SK-N-MC (cell line): ENCODE measurements around the gene MX1.

Experiments used
- EZH2 ChIP-seq: fragments of 200-600 bp; sonication (generic); IDR thresholded peaks from one replicate; pipeline ENCODE4 v1.6.1; 2017; ENCODE audit warnings: antibody characterized with exemption
- POLR2AphosphoS5 ChIP-seq: IDR thresholded peaks from 2 replicates; pipeline ENCODE4 v1.6.1; 2012; ENCODE audit warnings: mild to moderate bottlenecking, low read depth, low read length, borderline replicate concordance

DNA sequence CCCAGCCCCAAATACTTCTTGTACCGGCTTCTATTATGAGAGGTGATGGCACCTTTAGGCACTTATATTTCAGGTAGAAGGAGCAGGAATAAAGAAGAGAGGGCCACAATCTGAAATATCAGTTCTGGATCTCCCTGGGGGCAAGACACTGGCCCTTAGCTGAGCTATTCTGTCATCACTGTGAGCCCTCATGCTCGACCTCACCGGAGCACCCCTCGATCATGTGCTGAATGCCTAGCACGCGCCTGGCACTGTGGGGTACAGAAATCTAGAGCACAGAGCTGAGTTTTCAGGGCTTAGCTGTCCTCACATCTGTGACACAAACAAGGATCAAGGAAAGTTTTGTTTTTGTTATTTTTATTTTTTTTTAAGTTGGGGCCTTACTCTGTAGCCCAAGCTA is 7.6 kb upstream of the MX1 start:
- no peak for TF ChIP-seq POLR2AphosphoS5
- no peak for TF ChIP-seq EZH2
